HG02943 (cell line): Measurements from ENCODE around the gene MCEMP1.

Source experiments
- ATAC-seq: cut with Tn5 transposase; IDR thresholded peaks from one replicate; pipeline ENCODE4 v1.9.1; 2021; ENCODE audit warnings: mild to moderate bottlenecking, low read depth, moderate library complexity; ENCODE audit not compliant: unreplicated experiment

Gene MCEMP1

GRCh38 chr19:7670150-7670783 lies 6.6 kb upstream of the MCEMP1 start:
- no peak for ATAC-seq

DNA sequence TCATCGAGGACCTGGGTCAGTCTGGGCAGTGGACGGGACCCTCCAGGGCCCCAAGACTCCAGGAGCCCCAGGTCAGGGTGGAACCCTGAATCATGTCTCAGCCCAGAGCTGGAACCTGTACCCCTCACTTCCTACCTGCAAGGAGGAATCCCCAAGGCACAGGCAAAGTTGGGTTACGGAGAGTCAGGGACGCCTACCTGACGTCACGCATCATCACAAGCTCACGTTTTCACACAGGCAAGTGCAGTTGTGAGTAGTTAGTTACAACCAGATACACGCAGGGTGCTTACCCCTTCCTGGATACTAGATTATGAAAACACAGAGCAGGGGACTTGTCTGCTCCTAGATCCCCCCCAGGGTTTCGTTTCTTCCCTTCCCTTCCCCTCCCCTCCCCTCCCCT lies 6.1 kb upstream of the MCEMP1 start:
- ATAC-seq = no peak

- ATAC-seq = no peak
Measured at GRCh38 chr19:7672522-7672921, 4.4 kb upstream of the MCEMP1 start.

GRCh38 chr19:7674010-7675005 lies 2.6 kb upstream of the MCEMP1 start:
- ATAC-seq = no peak

DNA sequence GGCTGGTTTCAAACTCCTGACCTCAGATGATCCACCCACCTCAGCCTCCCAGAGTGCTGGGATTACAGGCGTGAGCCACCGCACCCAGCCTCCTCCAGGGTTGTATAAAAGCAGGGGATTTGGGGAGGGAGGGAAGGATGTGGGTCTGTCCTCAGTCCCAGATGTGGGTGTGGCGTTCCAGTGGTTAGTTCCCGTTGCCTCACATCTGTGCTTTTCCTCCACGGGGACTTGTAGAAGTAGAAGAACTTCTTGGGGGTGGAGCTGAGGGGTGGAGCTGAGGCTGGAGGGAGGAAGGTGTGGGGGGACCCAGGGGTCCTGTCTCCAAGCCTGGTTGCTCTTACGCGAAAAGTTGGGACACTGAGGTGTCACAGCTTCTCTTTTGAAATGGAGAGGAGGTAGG lies 514 bp upstream of the MCEMP1 start:
- no peak for ATAC-seq

GRCh38 chr19:7677669-7678311 lies 900 bp downstream of the MCEMP1 start:
- ATAC-seq = no peak

DNA sequence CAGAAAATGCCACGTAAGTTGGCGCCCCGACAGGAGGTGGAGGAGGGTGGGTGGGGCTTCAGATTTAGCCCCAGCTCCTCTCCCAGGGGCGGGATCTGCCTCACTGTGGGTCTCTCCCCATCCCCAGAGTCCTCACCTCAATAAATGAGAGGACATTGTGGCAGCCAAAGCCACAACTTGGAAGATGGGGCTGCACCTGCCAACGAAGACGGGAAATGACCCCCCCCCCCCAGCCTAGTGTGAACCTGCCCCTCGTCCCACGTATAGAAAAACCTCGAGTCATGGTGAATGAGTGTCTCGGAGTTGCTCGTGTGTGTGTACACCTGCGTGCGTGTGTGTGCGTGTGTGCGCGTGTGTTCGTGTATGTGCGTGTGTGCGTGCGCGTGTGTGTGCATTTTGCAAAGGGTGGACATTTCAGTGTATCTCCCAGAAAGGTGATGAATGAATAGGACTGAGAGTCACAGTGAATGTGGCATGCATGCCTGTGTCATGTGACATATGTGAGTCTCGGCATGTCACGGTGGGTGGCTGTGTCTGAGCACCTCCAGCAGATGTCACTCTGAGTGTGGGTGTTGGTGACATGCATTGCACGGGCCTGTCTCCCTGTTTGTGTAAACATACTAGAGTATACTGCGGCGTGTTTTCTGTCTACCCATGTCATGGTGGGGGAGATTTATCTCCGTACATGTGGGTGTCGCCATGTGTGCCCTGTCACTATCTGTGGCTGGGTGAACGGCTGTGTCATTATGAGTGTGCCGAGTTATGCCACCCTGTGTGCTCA lies 2.3 kb downstream of the MCEMP1 start:
- no peak for ATAC-seq

- ATAC-seq = no peak
Measured at GRCh38 chr19:7679771-7680605, 3.1 kb downstream of the MCEMP1 start.

- ATAC-seq = no peak
Measured at GRCh38 chr19:7680606-7681339, 3.9 kb downstream of the MCEMP1 start, which contains the start of gene TRAPPC5. TRAPPC5 (plus strand) TSS chr19:7680833; CDS start chr19:7682254, 1,421 bp downstream.

DNA sequence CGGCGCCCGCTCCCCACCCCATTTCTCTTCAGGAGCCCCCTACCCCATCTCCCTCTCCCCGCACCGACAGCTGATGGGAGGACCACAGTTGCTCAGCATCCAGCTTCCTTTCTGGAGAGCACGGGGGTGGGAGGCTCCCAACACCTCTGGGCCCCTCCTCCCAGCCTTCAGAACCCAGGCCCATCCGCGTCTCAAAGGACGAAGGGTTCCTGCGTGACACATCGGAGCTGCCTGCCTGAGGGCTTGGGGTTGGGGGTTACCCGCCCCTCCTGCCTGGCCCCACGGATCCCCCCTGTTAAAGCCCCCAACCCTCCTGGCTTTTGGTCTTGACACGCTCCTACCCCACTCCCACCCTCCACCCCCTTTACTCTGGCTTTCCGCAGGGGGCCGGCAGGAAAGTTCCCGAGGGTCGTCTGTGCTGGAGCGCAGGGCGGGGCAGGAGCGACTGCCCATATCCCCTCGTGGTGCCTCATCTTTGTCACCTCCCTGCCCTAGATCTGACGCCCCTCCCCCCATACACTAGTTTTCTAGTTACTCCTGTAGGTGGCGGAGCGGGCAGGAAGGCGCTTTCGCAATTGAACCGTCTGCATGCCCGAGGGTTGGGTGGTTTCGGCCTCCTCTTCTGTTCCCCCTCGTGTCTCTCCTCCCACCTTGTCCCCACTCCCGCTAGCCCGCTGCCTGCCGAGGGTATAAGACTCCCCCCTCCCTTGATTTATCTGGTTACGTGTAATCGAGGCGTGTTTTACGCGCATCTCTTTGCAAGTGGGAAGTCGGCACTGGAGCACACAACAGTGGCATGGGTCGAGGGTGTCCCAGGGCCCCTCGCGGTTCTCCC lies 4.7 kb downstream of the MCEMP1 start:
- ATAC-seq = no peak

DNA sequence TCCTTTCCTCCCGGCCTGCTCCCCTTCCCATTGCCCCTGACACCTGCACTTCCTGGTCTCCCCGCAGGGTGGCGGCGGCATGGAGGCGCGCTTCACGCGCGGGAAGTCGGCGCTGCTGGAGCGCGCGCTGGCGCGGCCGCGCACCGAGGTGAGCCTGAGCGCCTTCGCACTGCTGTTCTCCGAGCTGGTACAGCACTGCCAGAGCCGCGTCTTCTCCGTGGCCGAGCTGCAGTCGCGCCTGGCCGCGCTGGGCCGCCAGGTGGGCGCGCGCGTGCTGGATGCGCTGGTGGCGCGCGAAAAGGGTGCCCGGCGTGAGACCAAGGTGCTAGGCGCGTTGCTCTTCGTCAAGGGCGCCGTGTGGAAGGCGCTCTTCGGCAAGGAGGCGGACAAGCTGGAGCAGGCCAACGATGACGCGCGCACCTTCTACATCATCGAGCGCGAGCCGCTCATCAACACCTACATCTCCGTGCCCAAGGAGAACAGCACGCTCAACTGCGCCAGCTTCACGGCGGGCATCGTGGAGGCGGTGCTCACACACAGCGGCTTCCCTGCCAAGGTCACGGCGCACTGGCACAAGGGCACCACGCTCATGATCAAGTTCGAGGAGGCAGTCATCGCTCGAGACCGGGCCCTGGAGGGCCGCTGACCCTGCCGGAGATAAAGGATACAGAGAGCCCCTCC lies 5.4 kb downstream of the MCEMP1 start:
- ATAC-seq = no peak

DNA sequence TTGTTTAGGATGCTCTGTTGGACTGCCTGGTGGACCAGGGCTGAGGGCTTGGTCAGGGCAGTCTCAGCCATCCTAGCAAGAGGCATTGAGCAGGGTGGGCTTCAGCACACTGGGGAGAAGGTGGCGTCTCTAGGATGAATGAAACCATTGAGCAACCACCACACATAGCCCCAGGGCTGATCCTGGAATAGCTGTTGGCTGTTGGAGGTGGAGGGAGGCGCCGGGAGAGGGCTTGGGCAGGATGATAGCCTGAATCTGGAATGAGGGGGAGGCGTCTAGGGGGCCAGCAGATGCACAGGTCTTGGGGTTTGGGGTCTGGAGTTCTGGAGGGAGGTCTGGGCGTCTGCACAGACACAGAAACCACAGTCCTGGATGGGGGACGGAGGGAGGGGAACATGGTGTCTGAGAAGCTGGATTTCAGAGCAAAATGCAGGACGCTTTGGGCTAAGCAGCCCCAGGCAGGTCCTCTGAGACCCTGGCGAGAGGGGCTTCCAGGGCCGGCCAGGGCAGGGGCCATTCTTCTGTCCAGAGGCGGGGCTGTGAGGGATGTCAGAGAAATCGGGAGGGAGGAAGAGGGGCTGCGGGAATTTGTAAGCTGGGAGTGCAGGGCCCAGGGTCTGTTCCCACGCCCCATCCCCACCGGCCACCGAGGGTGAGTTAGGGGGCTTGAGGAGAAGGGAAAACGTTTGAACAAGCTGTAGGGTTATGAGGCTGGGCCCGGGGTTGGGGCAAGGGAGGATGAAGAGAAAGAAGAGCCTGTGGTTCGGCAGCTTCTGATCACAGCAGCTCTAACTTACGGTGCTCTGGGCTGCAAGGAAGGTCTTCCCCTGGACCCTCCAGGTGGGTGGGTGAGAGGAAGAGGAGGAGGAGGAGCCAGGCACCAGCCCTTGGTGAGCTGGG lies 8.9 kb downstream of the MCEMP1 start:
- ATAC-seq = no peak

- no peak for ATAC-seq
Measured at GRCh38 chr19:7687177-7687576, 10.3 kb downstream of the MCEMP1 start.

GRCh38 chr19:7689165-7689564 lies 12.3 kb downstream of the MCEMP1 start:
- ATAC-seq = no peak

- ATAC-seq = no peak
Measured at GRCh38 chr19:7690779-7691258, 13.9 kb downstream of the MCEMP1 start.

DNA sequence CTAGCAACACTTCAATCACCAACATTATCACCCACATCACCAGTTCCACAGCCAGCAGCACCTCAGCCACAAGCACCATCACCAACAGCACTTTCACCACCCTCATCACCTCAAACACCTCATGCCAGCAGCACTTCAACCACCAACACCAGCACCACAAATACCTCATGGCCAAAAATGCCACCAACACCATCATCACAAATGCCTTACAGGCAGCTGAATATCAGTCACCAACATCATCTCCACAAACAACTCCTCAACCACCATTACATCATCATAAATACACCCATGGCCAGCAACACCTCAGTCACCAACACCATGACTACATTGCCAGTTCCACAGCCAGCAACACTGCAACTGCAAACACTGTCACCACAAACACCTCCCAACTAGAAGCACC lies 14.6 kb downstream of the MCEMP1 start:
- ATAC-seq = no peak
